HG03196 (cell line): ENCODE results near the gene LVRN.
"Not testable (repeated sequence)": the region's sequence is repeated elsewhere in the genome, so short reads cannot be mapped to it uniquely, and the experiment has no call there.

Experiments used
- ATAC-seq: cut with Tn5 transposase; IDR thresholded peaks from one replicate; pipeline ENCODE4 v1.9.1; 2021; ENCODE audit not compliant: unreplicated experiment

The LVRN gene, protein sequence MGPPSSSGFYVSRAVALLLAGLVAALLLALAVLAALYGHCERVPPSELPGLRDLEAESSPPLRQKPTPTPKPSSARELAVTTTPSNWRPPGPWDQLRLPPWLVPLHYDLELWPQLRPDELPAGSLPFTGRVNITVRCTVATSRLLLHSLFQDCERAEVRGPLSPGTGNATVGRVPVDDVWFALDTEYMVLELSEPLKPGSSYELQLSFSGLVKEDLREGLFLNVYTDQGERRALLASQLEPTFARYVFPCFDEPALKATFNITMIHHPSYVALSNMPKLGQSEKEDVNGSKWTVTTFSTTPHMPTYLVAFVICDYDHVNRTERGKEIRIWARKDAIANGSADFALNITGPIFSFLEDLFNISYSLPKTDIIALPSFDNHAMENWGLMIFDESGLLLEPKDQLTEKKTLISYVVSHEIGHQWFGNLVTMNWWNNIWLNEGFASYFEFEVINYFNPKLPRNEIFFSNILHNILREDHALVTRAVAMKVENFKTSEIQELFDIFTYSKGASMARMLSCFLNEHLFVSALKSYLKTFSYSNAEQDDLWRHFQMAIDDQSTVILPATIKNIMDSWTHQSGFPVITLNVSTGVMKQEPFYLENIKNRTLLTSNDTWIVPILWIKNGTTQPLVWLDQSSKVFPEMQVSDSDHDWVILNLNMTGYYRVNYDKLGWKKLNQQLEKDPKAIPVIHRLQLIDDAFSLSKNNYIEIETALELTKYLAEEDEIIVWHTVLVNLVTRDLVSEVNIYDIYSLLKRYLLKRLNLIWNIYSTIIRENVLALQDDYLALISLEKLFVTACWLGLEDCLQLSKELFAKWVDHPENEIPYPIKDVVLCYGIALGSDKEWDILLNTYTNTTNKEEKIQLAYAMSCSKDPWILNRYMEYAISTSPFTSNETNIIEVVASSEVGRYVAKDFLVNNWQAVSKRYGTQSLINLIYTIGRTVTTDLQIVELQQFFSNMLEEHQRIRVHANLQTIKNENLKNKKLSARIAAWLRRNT

DNA sequence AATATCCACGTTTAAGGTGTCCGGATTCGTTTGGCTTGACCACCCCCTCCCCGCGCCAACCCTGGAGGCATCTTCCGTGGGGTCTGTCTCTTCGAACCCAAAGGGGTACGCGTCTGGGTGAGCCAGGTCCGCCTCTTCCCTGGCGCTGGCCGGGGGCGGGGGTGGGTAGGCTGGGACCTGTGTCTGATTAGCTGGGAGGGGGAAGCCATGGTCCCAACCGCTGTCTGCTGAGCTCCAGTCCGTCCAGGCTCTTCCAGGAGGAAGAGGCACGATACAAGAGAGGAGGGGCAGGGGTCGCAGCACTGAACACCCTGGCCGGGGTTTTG is at the start of gene LVRN:
LVRN (plus strand) TSS at position 237 of the 326 bp plus-strand sequence. CDS start 143 bp downstream, outside the sequence.
- no peak for ATAC-seq

DNA sequence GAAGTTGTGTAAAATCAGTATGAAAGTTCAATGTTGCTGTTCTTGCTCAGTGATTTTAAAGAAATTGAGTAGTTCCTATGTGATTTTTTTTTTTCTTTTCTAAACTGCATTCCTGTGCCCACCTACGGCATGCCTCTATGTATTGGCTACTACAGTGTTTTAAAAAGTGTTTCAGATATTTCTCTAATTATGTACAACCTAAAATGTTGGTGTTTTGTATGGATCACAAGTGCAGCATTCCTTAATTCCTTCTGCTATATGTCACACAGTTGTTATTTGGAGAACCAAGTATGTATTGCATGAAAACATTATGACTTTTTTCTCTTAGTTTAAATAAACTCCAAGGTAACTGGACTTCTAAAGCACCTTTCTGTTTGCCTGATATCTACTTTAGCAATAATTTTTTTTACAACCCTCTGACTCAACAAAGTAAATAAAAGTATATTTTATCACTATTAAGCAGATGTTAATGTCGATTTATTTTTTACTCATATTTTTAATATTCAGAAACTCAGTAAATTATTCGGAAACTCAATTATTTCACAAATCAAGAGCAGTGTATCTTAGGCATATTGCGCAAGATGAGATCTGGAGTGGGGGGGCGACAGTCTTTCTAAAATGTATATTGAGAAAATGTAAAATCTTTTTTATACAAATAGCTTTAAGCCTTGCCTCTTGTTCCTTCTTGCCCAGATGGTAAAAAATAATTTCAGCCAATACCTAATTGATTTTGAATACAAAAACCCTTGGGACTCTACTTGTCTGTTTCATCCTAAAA is 48.5 kb upstream of the LVRN start:
- ATAC-seq = not testable (repeated sequence)

DNA sequence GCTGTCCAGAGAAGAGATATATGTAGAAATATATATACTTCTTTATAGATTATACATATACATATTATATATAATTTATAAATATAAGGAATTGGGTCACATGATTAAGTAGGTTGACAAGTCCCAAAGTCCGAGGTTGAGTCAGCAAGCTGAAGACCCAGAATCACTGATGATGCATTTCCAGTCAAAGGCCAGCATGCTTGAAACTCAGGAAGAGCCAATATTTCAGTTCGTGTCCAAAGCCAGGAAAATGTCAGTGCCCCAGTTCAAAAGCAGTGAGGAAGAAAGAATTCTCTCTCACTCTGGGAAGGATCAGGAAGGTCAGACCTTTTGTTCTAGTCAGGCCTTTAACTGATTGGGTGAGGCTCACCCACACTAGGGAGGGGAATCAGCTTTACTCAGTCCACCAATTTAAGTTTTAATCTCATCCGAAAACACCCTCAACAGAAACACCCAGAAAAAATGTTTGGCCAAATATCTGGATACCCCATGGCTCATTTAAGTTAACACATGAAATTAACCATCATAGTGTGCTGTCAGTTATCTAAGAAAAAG is 42.0 kb upstream of the LVRN start:
- no peak for ATAC-seq

DNA sequence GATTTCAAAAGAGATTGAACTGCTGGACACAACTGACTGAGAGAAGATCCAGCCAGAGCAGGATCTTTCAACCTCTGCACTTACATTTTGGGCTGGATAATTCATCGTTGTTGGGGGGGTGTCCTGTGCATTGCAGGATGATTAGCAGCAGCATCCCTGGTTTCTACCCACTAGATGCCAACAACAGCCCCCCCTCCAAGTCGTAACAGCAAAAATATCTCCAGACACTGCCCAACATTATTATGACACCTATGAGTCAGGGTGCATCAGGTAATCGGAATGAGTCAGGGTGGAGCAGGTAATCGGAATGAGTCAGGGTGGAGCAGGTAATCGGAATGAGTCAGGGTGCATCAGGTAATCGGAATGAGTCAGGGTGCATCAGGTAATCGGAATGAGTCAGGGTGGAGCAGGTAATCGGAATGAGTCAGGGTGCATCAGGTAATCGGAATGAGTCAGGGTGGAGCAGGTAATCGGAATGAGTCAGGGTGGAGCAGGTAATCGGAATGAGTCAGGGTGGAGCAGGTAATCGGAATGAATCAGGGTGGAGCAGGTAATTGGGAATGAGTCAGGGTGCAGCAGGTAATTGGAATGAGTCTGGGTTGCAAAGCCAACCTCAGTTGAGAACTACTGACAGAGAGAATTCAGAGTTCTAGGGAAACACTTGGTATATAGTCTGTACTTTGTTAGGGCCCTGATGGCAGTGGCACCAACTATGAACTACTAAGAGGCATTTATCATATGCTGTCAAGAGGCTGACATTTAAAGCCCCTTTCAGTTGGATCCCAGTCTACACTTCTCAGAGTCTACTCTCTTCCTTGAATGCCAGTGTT is 33.5 kb upstream of the LVRN start:
- not testable (repeated sequence) for ATAC-seq

DNA sequence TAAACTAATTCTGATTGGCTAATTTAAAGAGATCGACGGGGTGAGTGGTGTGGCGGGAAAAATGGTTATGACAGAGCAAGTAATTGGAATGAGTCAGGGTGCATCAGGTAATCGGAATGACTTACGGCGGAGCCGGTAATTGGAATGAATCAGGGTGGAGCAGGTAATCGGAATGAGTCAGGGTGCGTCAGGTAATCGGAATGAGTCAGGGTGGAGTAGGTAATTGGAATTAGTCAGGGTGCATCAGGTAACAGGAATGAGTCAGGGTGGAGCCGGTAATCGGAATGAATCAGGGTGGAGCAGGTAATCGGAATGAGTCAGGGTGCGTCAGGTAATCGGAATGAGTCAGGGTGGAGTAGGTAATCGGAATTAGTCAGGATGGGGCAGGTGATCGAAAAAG is 32.1 kb upstream of the LVRN start:
- ATAC-seq = not testable (repeated sequence)

DNA sequence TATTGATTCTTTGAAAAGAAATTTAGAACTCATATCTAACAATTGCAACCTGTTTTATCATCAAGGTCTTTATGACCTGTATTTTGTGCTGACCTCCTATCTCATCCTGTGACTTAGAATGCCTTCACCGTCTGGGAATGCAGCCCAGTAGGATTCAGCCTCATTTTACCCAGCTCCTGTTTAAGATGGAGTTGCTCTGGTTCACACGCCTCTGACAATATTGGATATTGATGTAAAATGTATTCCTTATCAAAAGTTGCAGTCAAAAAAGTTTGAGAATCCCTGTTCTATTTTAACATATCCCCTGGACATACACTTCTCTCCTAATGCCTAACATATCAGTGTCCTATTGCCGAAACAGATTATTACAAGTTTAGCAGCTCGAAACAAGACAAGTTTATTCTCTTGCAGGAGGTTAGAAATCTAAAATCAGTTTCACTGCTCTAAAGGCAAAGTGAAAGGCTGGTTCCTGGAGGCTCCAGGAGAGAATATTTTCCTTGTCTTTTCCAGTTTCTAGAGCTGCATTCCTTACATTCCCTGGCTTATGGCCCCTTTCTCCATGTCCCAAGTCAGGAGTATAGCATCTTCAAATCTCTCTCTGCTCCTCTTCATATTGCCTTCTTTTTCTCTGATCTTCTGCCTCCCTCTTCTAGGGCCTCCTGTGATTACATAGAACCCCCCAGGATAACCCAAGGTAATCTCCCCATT is 31.5 kb upstream of the LVRN start:
- ATAC-seq = no peak

DNA sequence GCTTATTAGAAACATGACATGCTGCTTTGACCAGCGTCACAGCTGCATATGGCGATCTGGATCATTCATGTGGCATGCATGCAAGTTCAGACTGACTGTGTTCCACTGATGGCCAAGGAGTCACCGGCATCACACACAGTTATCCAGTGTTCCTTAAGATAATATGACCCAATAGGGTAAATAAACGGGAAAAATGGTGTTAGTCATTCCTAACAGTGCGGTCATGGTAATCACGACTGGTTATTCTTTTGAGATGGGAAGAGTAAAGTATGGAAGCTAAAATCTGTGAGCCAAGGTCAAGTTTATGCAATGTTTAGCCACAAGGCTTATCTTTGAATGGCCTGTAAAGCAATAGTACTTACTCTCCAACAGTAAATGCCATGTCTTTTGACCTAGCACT is 29.3 kb upstream of the LVRN start:
- ATAC-seq = no peak

DNA sequence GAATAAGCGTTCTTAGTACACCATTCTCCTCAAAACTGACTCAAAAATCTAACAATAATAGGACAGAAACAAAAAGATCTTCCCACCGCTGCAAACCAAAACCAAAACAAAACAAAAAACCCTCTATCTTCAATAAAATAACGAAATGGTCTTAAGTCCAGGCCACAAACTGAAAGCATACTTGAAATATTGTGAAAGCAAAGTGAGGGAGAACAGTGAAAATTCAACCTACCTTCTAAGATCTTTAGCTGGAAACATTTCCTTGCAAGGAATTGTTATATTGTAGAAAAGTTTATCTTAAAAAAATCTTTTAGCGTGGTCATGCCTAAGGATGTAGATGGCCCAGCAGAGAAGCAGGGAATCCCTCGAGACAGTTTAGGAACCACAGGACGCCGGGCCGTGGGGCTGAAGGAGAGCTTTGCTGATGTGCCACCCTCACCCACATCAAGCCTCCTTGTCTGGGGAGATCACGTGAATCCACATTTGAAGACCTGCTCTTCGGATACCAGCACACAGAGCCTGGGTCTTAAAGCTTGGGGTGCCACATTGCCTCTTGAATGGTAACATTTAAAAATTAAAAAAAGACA is 27.8 kb upstream of the LVRN start:
- ATAC-seq = no peak

DNA sequence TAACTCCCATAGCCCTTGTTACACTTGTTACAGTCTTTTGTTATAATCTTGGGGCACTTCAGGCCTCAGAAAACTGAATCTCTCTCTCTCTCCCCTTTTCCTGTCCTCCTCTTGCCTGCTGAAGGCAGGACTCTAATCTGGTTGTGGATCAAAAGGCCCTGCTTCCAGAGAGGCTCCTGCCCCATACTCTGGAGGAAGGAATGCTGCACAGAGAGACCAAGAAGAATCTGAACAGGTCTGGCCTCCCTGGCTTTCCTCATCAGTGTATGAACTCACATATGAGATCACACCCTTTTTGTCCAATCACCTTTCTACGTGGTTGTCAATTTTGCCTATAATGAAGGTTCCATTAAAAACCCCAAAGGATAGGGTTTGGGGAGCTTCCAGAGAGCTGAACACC is 26.2 kb upstream of the LVRN start:
- ATAC-seq = no peak

DNA sequence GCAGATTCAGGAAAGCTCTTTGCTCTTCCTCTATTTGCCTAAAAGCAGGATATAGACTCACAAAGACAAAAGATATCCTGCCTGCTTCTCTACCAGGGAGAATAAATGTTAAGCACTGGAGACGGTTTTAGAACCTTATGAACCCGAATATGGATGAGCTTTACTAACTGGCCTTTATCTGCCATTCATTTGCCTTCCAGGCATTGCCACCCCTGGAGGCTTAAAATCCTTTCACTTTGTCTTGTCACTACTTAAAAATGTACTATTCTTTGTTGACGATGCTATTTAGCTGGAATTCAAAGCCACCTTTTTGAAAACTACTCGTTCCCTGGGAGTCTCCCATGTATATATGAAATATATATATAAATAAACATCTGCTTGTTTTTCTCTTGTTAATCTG is 23.2 kb upstream of the LVRN start:
- no peak for ATAC-seq

DNA sequence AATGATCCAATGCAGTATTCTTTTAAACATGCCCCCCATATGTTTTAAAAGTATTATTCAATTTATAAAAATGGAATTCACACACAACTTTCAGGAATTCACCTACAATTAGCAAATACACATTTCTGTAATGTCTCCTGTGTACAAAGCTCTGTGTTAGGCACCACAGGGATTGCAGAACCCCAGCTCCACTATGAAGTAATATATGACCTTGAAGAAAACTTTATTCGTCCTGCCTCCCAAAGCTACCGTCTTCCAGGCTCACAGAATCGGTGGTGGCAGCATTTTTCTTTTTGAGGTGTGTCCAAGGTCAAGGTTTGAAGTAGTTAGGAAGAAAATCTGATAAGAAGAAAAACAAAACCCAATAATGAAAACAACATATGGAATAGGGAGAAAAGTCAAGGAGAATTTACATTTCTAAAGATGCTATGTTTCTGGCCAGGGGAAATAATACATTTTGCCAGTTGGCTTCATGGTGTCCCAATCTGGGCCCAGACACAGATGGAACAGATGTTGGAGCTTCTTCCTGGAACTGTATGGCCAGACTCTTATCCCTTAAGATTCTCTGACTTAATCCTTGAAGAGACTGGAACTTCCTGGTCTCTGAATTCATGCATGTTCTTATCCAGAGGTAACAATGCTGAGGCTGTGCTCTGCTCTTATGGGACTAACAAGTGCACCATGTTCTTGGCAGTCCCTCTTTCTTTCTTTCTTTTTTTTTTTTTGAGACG is 22.0 kb upstream of the LVRN start:
- ATAC-seq = no peak

DNA sequence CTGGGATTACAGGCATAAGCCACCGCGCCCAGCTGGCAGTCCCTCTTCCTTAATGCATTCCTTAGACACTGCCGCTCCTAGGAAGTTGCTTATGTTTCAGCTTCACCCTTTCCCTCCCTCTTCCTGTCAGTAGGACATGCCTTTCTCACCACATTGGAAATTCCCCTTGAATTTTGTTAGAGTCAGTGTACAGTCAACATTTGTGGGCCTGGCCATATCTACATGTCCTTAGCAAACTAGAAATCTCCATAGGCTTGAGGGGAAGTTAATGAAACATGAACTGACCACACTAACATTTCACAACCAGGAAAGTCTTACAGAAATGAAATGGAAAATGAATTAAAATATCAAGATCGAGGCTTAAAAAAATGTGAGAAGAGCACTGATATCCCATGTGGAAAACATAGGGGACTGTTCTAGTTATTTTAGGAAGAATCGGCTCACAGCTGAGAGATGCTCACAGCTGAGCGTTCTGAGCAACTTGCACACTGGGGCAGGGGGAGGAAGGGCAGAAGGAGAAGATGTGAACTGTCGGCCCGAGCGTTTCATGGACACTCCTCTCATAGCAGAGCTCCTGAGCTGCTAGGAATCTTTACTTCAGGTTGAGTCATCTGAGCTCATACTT is 21.1 kb upstream of the LVRN start:
- ATAC-seq = no peak

DNA sequence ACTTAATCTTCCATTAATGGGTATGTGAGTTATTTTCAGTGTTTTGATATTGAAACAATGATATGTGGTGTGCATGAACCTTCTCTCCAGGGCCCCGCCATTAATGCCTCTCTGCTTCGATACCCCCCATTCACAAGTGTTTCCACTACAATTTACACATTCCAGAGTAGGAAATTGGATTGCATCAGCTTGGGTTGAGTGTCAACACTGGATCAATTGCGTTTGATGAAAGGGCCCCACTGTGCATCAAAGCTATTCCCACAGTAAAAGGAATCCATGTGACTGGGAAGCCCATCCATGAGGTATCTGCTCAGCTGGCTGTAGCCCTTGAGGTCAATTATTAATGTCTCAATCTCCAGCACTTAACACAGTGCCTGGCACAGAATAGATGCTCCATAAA is 17.8 kb upstream of the LVRN start:
- ATAC-seq = no peak

DNA sequence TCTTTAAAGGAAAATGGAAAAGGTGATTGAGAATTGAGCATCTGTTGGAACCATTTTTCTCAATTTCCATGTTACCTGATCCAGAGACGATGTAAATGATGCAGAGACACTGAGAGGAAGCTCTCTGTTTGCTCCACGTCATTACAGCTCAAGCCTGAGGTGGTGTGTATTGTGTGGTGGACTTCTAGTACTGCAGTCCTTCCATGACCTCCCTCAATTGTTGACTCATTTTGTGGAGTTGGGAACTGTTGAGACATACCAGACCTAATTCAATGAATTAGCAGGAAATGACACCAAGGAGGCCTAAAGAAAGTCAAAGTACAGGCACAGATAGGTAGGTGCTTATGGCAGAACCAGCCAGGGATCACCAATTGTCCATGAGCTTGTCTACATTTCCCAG is 15.6 kb upstream of the LVRN start:
- ATAC-seq = no peak

DNA sequence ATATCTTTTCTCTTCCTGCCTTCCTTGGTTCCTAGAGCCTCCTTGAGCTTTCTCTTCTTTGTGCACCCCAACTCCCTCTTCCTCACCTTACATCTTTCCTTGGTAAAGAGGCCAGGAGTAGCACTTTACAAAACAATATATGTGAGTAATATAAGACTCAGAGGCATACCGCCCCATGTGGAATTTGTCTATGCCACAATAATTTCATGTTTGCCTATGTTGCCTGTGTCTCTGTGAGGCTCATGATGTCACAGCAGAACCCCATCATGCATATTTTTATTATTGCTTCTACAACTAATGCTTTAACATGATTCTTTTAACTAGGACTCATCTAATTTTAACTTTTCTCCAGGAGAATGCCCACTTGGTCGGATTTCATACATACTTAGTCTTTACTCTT is 15.0 kb upstream of the LVRN start:
- ATAC-seq = no peak

DNA sequence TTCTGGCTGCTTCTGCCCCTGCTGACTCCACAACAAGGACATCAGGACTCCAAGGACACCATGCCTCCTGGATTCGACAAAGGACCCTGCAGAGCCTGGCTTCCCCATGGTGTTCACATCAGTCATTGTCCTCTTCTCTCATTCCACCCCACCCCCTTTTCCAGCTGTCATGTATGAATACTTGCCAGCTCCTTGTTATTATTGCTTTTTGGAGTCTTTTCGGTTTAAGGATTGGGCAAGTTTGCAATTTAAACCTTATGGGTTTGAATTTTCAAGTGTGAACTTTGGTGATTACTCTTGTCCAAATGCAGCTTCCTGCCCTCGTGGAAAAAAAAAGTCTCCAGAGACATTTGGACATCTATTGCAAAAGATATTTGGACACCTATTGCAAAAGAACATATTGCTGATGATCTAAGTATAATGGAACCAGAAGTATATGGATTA is 14.2 kb upstream of the LVRN start:
- no peak for ATAC-seq

DNA sequence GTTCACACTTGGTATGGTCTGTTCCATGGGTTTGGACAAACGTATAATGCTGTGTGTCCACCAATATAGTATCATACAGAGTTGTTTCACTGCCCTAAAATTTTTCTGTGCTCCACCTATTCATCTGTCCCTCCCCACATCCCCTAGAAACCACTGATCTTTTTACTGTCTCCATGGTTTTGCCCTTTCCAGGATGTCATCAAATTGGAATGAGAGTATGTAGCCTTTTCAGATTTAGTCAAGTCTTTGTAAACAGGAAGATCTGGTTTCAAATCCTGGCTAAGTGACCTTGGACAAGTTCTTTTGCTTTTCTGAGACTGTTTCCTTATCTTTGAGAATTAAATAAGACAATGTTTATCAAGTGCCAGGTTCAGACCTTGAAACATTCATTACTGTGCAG is 13.2 kb upstream of the LVRN start:
- ATAC-seq = no peak

DNA sequence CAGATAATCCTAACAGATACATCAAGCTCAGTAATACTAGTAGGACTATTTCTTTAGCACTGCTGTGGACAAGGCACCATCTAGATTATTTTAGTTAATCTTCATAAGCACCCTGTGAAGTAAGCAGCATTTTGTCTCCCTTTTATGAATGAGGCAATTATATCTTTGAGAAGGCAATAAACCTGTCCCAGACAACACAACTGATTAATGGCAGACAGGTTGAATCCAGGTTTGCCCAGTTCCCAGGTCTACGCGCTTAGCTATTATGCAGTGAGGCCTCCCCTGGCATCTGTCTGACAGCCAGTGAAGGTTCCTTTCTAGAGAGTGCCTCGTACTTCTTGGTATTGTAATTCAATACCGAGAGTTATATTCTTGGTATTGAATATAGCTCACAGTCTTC is 9.7 kb upstream of the LVRN start:
- no peak for ATAC-seq
